Stimulated activated CD8-positive, alpha-beta memory T cell treated with anti-CD3 and anti-CD28 coated beads, Interleukin-15, amount 100 ng/mL, for 4 hours (primary cell): ENCODE data around the gene MAP2K1.
"Not testable (repeated sequence)": the region's sequence is repeated elsewhere in the genome, so short reads cannot be mapped to it uniquely, and the experiment has no call there.

Experiments used
- DNase-seq, 2 donors: peaks; one replicate each; pipeline ENCODE4 v3.0.0-alpha.2; 2020; ENCODE audit warnings: low read depth in 2 of 2

Gene MAP2K1

GRCh38 chr15:66393037-66393436 lies 6.3 kb downstream of the MAP2K1 start:
- DNase-seq: not testable (repeated sequence)

- DNase-seq: no peak
Observed at GRCh38 chr15:66394472-66394871, 7.8 kb downstream of the MAP2K1 start.

- DNase-seq: no peak
Observed at GRCh38 chr15:66394915-66395314, 8.2 kb downstream of the MAP2K1 start.

GRCh38 chr15:66399276-66399675 lies 12.6 kb downstream of the MAP2K1 start:
- no peak for DNase-seq

- DNase-seq: no peak
Observed at GRCh38 chr15:66400351-66400774, 13.7 kb downstream of the MAP2K1 start.

GRCh38 chr15:66401130-66402021 lies 14.7 kb downstream of the MAP2K1 start:
- no peak for DNase-seq

- DNase-seq: no peak
Observed at GRCh38 chr15:66402761-66403284, 16.1 kb downstream of the MAP2K1 start.

GRCh38 chr15:66403323-66403722 lies 16.6 kb downstream of the MAP2K1 start:
- DNase-seq: no peak

- no peak for DNase-seq
Observed at GRCh38 chr15:66404122-66404521, 17.4 kb downstream of the MAP2K1 start.

- no peak for DNase-seq
Observed at GRCh38 chr15:66404532-66404931, 17.8 kb downstream of the MAP2K1 start.

GRCh38 chr15:66405007-66405406 lies 18.3 kb downstream of the MAP2K1 start:
- DNase-seq: no peak

- DNase-seq: no peak
Observed at GRCh38 chr15:66405615-66406014, 18.9 kb downstream of the MAP2K1 start.

GRCh38 chr15:66408254-66408653 lies 21.5 kb downstream of the MAP2K1 start:
- no peak for DNase-seq

GRCh38 chr15:66408675-66409282 lies 22.1 kb downstream of the MAP2K1 start:
- no peak for DNase-seq

GRCh38 chr15:66409565-66410108 lies 22.9 kb downstream of the MAP2K1 start:
- DNase-seq: no peak

- no peak for DNase-seq
Observed at GRCh38 chr15:66411190-66411589, 24.5 kb downstream of the MAP2K1 start.

- no peak for DNase-seq
Observed at GRCh38 chr15:66412220-66412619, 25.5 kb downstream of the MAP2K1 start.

GRCh38 chr15:66413579-66413978 lies 26.9 kb downstream of the MAP2K1 start:
- no peak for DNase-seq

- DNase-seq: no peak
Observed at GRCh38 chr15:66415360-66415759, 28.6 kb downstream of the MAP2K1 start.

GRCh38 chr15:66417736-66418135 lies 31.0 kb downstream of the MAP2K1 start:
- DNase-seq: no peak

- no peak for DNase-seq
Observed at GRCh38 chr15:66419471-66419870, 32.8 kb downstream of the MAP2K1 start.

GRCh38 chr15:66422347-66422746 lies 35.6 kb downstream of the MAP2K1 start:
- no peak for DNase-seq

GRCh38 chr15:66423149-66423548 lies 36.4 kb downstream of the MAP2K1 start:
- DNase-seq: no peak
